GM21447 (cell line): ENCODE results near the gene AUP1.

Experiments used
- ATAC-seq: cut with Tn5 transposase; IDR thresholded peaks from one replicate; pipeline ENCODE4 v1.9.1; 2021; ENCODE audit not compliant: unreplicated experiment

Gene AUP1

GRCh38 chr2:74556831-74557370 is 27.4 kb upstream of the AUP1 start:
- ATAC-seq = no peak

GRCh38 chr2:74556159-74556558 is 26.7 kb upstream of the AUP1 start:
- ATAC-seq = no peak

GRCh38 chr2:74555610-74556103 is 26.2 kb upstream of the AUP1 start:
- no peak for ATAC-seq

GRCh38 chr2:74554820-74555531 is 25.5 kb upstream of the AUP1 start:
- ATAC-seq = peak; percentile 45

GRCh38 chr2:74553892-74554819 is 24.6 kb upstream of the AUP1 start, which contains the start of the genes DOK1 and LOXL3:
Gene DOK1, plus strand, starts transcription at chr2:74554720. Its CDS starts 35 bp downstream, at chr2:74554755.
Gene LOXL3, minus strand, starts transcription at chr2:74553942. Its CDS starts 1,308 bp downstream, at chr2:74552634.
- peak; percentile 54 for ATAC-seq

- ATAC-seq = no peak
Measured at GRCh38 chr2:74552914-74553811, 23.7 kb upstream of the AUP1 start.

GRCh38 chr2:74551942-74552913 is 22.7 kb upstream of the AUP1 start:
- ATAC-seq = no peak

GRCh38 chr2:74551530-74551929 is 22.0 kb upstream of the AUP1 start:
- no peak for ATAC-seq

- ATAC-seq = no peak
Measured at GRCh38 chr2:74550231-74550630, 20.7 kb upstream of the AUP1 start.

- no peak for ATAC-seq
Measured at GRCh38 chr2:74548900-74549826, 19.7 kb upstream of the AUP1 start.

- ATAC-seq = no peak
Measured at GRCh38 chr2:74548285-74548899, 18.9 kb upstream of the AUP1 start.

GRCh38 chr2:74546004-74546403 is 16.5 kb upstream of the AUP1 start:
- no peak for ATAC-seq

GRCh38 chr2:74544634-74545033 is 15.1 kb upstream of the AUP1 start:
- ATAC-seq = no peak

- ATAC-seq = no peak
Measured at GRCh38 chr2:74542978-74543377, 13.5 kb upstream of the AUP1 start.

- ATAC-seq = no peak
Measured at GRCh38 chr2:74540291-74540690, 10.8 kb upstream of the AUP1 start.

- ATAC-seq = no peak
Measured at GRCh38 chr2:74538881-74539339, 9.4 kb upstream of the AUP1 start.

- no peak for ATAC-seq
Measured at GRCh38 chr2:74537140-74537539, 7.6 kb upstream of the AUP1 start.
